ENCODE results near the gene ZNF648.

The ZNF648 gene

GRCh38 chr1:182087304-182087703, 25.8 kb upstream of the ZNF648 start:
- no peak overlapping the region for H3K4me3 ChIP-seq (IDR thresholded peaks at IDR 0.05; ENCODE audit: insufficient read depth, low read depth, low read length)
- H2AFZ ChIP-seq (ENCODE audit: low read depth): no peak overlapping the region
- no peak overlapping the region for H3K4me2 ChIP-seq
- H3K4me1 ChIP-seq (ENCODE audit: low read depth, poor library complexity, severe bottlenecking): peaks cover 7% of the 10 kb centered on the region
- no peak overlapping the region for H3K9ac ChIP-seq
- no peaks in the 10 kb centered on the region for H4K20me1 ChIP-seq (ENCODE audit: insufficient read depth)
- no peak for TF ChIP-seq CTCF (conservative IDR thresholded peaks at IDR 0.05; ENCODE audit: low read depth, low read length)
- H3K27me3 ChIP-seq (ENCODE audit: insufficient read depth, low read depth): no peaks in the 10 kb centered on the region
- H3K36me3 ChIP-seq (ENCODE audit: insufficient read depth): no peaks in the 10 kb centered on the region
- no peak overlapping the region for H3K27ac ChIP-seq
- H3K79me2 ChIP-seq (ENCODE audit: insufficient read depth, low read depth): no peaks in the 10 kb centered on the region

- Histone ChIP-seq H3K4me1 (ENCODE audit: low read depth, poor library complexity, severe bottlenecking) (peaks cover 7% of the 10 kb centered on the region), H3K36me3 (ENCODE audit: insufficient read depth) (no peaks in the 10 kb centered on the region), H3K27ac (no peak overlapping the region), H3K79me2 (ENCODE audit: insufficient read depth, low read depth) (no peaks in the 10 kb centered on the region), H3K4me3 (IDR thresholded peaks at IDR 0.05; ENCODE audit: insufficient read depth, low read depth, low read length) (no peak overlapping the region), H3K9ac (no peak overlapping the region), H2AFZ (ENCODE audit: low read depth) (no peak overlapping the region), H3K4me2 (no peak overlapping the region), H4K20me1 (ENCODE audit: insufficient read depth) (no peaks in the 10 kb centered on the region), H3K27me3 (ENCODE audit: insufficient read depth, low read depth) (no peaks in the 10 kb centered on the region)
- no peak for TF ChIP-seq CTCF (conservative IDR thresholded peaks at IDR 0.05; ENCODE audit: low read depth, low read length)
Measured at GRCh38 chr1:182086620-182087019, 25.1 kb upstream of the ZNF648 start.

- Histone ChIP-seq H3K9ac (no peak overlapping the region), H3K4me1 (ENCODE audit: low read depth, poor library complexity, severe bottlenecking) (peaks cover 7% of the 10 kb centered on the region), H3K27me3 (ENCODE audit: insufficient read depth, low read depth) (no peaks in the 10 kb centered on the region), H3K79me2 (ENCODE audit: insufficient read depth, low read depth) (no peaks in the 10 kb centered on the region), H2AFZ (ENCODE audit: low read depth) (no peak overlapping the region), H3K4me2 (no peak overlapping the region), H4K20me1 (ENCODE audit: insufficient read depth) (no peaks in the 10 kb centered on the region), H3K36me3 (ENCODE audit: insufficient read depth) (no peaks in the 10 kb centered on the region), H3K4me3 (IDR thresholded peaks at IDR 0.05; ENCODE audit: insufficient read depth, low read depth, low read length) (no peak overlapping the region), H3K27ac (no peak overlapping the region)
- no peak for TF ChIP-seq CTCF (conservative IDR thresholded peaks at IDR 0.05; ENCODE audit: low read depth, low read length)
Measured at GRCh38 chr1:182086136-182086535, 24.6 kb upstream of the ZNF648 start.

GRCh38 chr1:182085726-182086125, 24.2 kb upstream of the ZNF648 start:
- H3K36me3 ChIP-seq (ENCODE audit: insufficient read depth): no peaks in the 10 kb centered on the region
- H3K27me3 ChIP-seq (ENCODE audit: insufficient read depth, low read depth): no peaks in the 10 kb centered on the region
- no peak overlapping the region for H3K4me3 ChIP-seq (IDR thresholded peaks at IDR 0.05; ENCODE audit: insufficient read depth, low read depth, low read length)
- TF ChIP-seq CTCF (conservative IDR thresholded peaks at IDR 0.05; ENCODE audit: low read depth, low read length): no peak
- no peak overlapping the region for H3K27ac ChIP-seq
- no peaks in the 10 kb centered on the region for H4K20me1 ChIP-seq (ENCODE audit: insufficient read depth)
- H3K9ac ChIP-seq: no peak overlapping the region
- H3K4me1 ChIP-seq (ENCODE audit: low read depth, poor library complexity, severe bottlenecking): peaks cover 7% of the 10 kb centered on the region
- H3K4me2 ChIP-seq: no peak overlapping the region
- no peak overlapping the region for H2AFZ ChIP-seq (ENCODE audit: low read depth)
- no peaks in the 10 kb centered on the region for H3K79me2 ChIP-seq (ENCODE audit: insufficient read depth, low read depth)
